Hindlimb muscle (tissue), 1 donor: Measurements from ENCODE around the gene ITSN2. TPM values are rescaled to one million over a fixed set of nuclear protein-coding genes. Genes with fewer than 3 reads are reported as not detected.
"Not testable (repeated sequence)": the region's sequence is repeated elsewhere in the genome, so short reads cannot be mapped to it uniquely, and the experiment has no call there.

Source experiments
- DNase-seq: peaks from one replicate; pipeline ENCODE4 v3.0.0-alpha.2; 2013
- polyA plus RNA-seq: library from polyadenylated mRNA; unstranded; fragments of 120-200 nt; gene quantifications from one replicate; pipeline ENCODE4 v1.2.1, GENCODE V29; 2013; ENCODE audit not compliant: insufficient read length

Gene ITSN2
- polyA plus RNA-seq, 1 donor = 20.2 TPM

DNA sequence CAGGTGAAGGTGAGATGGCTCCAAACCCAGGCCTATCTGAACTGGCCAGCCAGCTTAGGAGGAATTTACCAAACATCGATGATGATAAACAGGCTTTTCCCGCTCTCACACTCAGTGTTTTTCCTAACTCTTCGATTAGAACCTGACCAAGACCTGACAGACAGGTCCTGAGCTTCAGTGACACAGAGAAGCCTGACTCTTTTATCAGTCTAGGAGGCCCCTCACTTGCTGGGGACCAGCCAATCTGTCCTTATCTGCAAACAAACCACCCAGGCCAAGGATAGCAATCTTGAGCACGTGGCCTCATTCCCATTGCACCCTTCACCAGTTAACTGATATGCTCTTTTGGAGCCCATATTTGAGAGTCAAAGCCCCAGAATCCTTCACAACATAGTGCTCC, 1.9 kb upstream of the ITSN2 start:
- DNase-seq = no peak

GRCh38 chr2:24360963-24361330, 611 bp upstream of the ITSN2 start:
- no peak for DNase-seq

- peak; percentile 54 for DNase-seq
These were observed 947 bp downstream of the ITSN2 start for GRCh38 chr2:24359129-24360049.

DNA sequence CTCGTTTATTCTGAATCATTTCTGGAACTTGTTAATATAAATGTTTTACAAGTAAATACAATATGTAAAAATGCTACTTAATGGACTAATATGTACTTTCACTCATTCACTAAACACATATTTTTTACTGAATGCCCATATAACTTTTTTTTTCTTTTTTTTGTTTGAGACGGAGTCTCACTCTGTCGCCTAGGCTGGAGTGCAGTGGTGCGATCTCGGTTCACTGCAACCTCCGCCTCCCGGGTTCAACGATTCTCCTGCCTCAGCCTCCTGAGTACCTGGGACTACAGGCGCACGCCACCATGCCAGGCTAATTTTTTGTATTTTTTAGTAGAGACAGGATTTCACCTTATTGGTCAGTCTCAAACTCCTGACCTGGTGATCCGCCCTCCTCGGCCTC, 2.6 kb downstream of the ITSN2 start:
- not testable (repeated sequence) for DNase-seq

DNA sequence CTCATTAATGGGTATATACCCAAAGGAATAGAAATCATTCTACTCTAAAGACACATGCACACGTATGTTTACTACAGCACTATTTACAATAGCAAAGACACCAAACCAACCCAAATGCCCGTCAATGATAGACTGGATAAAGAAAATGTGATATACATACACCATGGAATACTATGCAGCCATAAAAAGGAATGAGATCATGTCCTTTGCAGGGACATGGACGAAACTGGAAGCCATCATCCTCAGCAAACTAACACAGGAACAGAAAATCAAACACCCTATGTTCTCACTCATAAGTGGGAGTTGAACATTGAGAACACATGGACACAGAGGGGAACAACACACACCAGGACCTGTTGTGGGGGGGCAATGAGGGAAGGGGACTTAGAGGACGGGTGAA, 3.2 kb downstream of the ITSN2 start:
- not testable (repeated sequence) for DNase-seq

- no peak for DNase-seq
These were observed 5.4 kb downstream of the ITSN2 start for GRCh38 chr2:24354957-24355356.

DNA sequence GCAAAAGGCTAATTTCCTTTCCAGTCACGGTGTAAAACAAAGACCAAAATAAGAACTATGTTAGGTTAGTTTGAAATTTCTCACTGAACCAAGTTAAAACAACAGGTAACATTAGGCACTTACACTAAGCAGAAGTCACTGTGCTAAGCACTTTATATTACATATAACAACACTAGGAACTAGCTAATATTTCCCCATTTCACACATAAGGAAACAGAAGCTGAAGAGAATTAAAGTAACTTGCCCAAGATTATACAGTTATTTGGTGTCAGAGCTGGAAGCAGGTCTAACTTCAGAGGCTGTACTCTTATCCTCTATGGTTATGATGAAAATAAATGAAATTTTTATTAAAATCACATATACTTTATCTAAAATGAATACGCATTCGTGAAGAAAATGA, 5.9 kb downstream of the ITSN2 start:
- no peak for DNase-seq

GRCh38 chr2:24353973-24354372, 6.4 kb downstream of the ITSN2 start:
- no peak for DNase-seq

- no peak for DNase-seq
These were observed 7.0 kb downstream of the ITSN2 start for GRCh38 chr2:24353364-24353763.

GRCh38 chr2:24352664-24353063, 7.7 kb downstream of the ITSN2 start:
- no peak for DNase-seq

- no peak for DNase-seq
These were observed 8.4 kb downstream of the ITSN2 start for GRCh38 chr2:24351981-24352380.

- no peak for DNase-seq
These were observed 8.8 kb downstream of the ITSN2 start for GRCh38 chr2:24351627-24351938.

- DNase-seq = no peak
These were observed 9.3 kb downstream of the ITSN2 start for GRCh38 chr2:24350826-24351626.

GRCh38 chr2:24349097-24349496, 11.2 kb downstream of the ITSN2 start:
- no peak for DNase-seq

GRCh38 chr2:24345937-24346336, 14.4 kb downstream of the ITSN2 start:
- no peak for DNase-seq

- no peak for DNase-seq
These were observed 17.0 kb downstream of the ITSN2 start for GRCh38 chr2:24343225-24343882.

GRCh38 chr2:24342110-24342910, 18.0 kb downstream of the ITSN2 start:
- no peak for DNase-seq

GRCh38 chr2:24339856-24340262, 20.5 kb downstream of the ITSN2 start:
- no peak for DNase-seq

GRCh38 chr2:24339098-24339497, 21.2 kb downstream of the ITSN2 start:
- not testable (repeated sequence) for DNase-seq

- no peak for DNase-seq
These were observed 22.4 kb downstream of the ITSN2 start for GRCh38 chr2:24337890-24338289.

GRCh38 chr2:24336811-24337210, 23.5 kb downstream of the ITSN2 start:
- DNase-seq = no peak

- DNase-seq = no peak
These were observed 26.1 kb downstream of the ITSN2 start for GRCh38 chr2:24334245-24334633.
